ENCODE results near the gene LARP4B.

The LARP4B gene

GRCh38 chr10:791639-792038 lies 139.9 kb downstream of the LARP4B start:
- DNase-seq (ENCODE audit: insufficient read length, low spot score): no peak
- FAIRE-seq: no peak

- no peak for FAIRE-seq
Observed at GRCh38 chr10:790821-791551, 140.5 kb downstream of the LARP4B start.

DNA sequence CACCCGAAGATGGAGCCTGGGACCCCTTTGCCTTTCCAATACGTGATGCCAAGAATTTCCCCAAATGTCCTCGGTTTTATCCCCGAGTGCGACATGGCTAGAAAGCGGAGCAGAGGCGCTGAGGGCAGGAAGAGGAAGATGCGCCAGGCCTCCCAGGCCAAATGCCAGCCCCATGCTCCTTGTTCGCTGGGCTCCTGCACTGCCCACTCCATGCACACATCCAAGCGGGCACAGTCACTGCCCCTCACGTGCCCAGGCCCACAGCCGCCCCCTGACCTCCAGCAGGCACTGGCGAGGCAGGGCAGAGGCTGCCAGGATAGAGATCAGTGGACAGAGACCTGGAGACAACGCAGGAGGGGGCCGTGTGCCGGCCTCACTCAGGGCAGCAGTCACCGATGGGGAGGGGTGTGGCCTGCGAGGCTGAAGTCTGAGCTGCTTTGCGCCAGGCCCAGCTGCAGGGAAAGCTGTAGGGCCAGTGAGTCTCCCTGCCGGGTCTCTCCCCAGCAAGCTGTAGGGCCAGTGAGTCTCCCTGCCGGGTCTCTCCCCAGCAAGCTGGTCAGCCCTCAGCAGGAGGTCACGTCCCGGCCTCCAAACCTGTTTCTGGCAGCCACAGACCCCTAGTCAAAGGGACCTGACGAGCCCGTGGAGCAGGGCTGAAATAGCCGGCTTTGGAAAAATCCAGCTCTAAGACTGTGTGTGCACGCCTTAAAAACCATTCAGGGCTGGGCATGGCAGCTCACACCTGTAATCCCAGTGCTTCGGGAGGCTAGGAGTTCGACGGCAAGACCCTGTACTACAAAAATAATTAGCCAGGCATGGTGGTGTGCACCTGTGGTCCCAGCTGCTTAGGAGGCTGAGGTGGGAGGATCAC lies 141.4 kb downstream of the LARP4B start:
- FAIRE-seq (no peak), DNase-seq (ENCODE audit: insufficient read length, low spot score) (no peak)

More at GRCh38 chr10:790821-791551, 140.5 kb downstream of the LARP4B start:
- no peak for DNase-seq (ENCODE audit: insufficient read length, low spot score)

- DNase-seq (ENCODE audit: insufficient read length, low spot score) (no peak), FAIRE-seq (no peak)
Observed at GRCh38 chr10:788796-789748, 142.4 kb downstream of the LARP4B start.

- DNase-seq (ENCODE audit: insufficient read length, low spot score) (no peak), FAIRE-seq (no peak)
Observed at GRCh38 chr10:787933-788651, 143.4 kb downstream of the LARP4B start.

DNA sequence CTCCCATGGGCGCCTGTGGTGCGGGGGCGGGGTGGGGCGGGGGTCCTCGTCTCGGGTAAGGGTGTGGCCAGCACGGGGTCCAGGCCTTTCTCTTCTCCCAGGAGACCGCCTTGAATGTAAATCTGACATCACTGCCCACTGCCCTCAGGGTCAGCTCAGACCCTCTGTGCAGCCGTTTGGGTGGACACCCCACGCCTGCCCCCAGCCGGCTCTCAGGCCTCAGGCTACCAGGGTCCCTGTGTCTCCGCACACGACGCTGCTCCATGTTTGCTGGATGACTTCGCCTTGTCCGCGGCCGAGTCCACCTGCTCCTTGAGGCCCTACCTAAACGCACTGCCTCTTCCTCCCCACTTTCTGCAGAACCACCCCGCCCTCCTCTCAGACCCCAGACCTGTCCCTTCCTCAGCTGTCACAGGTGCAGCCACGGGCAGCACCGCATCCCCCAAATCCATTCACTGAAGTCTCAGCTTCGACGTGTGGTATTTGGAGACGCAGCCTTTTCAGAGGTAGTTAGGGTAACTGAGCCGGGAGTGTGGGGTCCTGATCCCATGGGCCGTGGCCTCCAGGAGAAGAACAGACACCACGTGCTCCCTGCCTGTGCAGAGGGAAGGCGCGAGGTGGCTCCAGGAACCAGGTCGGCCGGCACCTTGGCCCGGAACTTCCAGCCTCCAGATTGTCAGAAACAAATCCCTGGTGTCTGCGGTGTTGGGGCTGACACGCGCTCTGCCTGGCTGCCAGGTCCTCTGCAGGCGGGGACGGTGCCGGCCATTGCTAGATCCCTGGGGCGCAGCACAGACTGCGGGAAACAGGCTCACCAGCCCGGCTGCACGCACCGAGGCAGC lies 144.7 kb downstream of the LARP4B start:
- FAIRE-seq (no peak), DNase-seq (ENCODE audit: insufficient read length, low spot score) (no peak)

DNA sequence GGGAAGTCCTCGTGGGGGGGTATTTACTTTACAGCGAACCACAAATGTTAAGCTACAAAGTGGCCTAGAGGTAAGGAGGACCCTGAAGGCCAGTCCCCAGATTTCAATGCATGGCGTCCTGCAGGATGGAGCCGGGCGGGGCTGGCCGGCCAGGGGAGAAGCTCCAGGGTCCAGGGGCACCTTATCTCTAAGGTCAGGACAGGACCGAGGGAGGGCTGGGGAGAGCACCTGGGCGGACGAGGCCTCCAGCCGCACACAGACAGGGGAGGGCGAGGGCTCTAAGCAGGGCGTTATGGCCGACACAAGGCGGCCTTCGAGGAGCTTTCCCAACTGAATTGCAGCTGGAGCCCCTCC lies 145.7 kb downstream of the LARP4B start:
- no peak for FAIRE-seq
- DNase-seq (ENCODE audit: insufficient read length, low spot score): no peak

- no peak for DNase-seq (ENCODE audit: insufficient read length, low spot score)
- no peak for FAIRE-seq
Observed at GRCh38 chr10:785089-785860, 146.2 kb downstream of the LARP4B start.

- no peak for FAIRE-seq
Observed at GRCh38 chr10:784403-785088, 147.0 kb downstream of the LARP4B start.

GRCh38 chr10:782751-783648 lies 148.5 kb downstream of the LARP4B start:
- FAIRE-seq: no peak

More at GRCh38 chr10:784403-785088, 147.0 kb downstream of the LARP4B start:
- no peak for DNase-seq (ENCODE audit: insufficient read length, low spot score)

GRCh38 chr10:780536-781524 lies 150.7 kb downstream of the LARP4B start:
- FAIRE-seq: no peak
- DNase-seq (ENCODE audit: insufficient read length, low spot score): no peak

More at GRCh38 chr10:782751-783648, 148.5 kb downstream of the LARP4B start:
- DNase-seq (ENCODE audit: insufficient read length, low spot score): no peak

DNA sequence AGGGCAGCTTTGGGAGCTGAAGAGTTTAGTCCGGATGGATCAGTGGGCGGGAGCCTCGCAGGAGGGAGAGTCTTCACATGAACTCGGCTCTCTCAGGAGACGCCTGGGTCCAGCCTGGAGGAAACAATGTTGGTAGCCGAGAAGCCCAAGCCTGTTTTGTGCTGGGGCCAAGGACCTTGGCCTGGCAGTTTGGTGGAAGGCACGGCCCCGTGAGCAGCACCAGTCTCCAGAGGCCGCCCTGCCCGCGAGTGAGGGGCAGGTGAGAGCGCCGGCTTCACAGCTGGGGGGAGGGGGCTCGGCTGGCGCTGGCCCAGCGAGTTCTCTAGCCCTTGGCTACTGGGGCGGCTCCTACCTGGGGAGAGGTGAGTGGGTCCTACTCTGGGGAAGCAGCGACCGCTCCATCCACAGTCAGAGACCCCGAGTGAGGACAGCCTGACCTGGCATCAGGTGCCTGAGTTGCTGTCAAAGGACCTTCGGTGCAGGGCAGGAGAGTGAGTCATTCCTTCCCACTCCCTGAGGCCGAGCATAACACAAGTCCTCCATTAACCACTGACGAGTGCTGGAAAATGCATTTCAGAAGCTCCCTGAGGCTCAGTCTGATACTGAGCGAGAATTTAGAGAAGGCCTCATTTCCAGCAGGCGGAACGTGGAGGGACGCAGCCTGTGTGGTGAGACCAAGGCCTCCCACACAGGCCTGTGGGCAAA lies 152.7 kb downstream of the LARP4B start:
- no peak for FAIRE-seq
- DNase-seq (ENCODE audit: insufficient read length, low spot score): no peak

GRCh38 chr10:777913-778479 lies 153.5 kb downstream of the LARP4B start:
- FAIRE-seq: no peak
- no peak for DNase-seq (ENCODE audit: insufficient read length, low spot score)

DNA sequence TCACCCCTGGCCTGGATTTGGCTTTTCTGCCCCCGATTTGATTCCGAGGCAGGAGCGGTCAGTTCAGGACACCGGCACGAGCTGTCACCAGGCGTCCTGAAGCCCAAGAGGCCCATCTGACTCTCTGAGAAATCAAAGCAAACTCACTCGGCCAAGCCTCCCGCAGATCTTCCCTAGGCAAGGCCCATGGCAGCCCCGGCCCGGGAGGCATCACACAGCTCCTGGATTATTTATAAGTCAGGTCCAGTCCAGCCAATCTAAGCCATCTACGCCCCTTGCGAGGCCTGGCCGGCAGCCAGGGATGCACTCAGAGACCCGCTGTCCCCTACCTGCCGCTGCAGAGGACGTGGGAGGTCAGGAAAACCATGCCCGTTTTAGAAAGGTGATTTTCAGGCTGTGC lies 154.7 kb downstream of the LARP4B start:
- FAIRE-seq (no peak), DNase-seq (ENCODE audit: insufficient read length, low spot score) (no peak)
